Measurements from ENCODE around the gene NOBOX.
"Not testable (repeated sequence)": the region's sequence is repeated elsewhere in the genome, so short reads cannot be mapped to it uniquely, and the experiment has no call there.

- TF ChIP-seq POLR2AphosphoS5, POLR2A, TAF1, SPI1 (IDR thresholded peaks at IDR 0.05; ENCODE audit: low read depth, low read length): not testable (repeated sequence)
These were observed 46.6 kb downstream of the NOBOX start for GRCh38 chr7:144356860-144357259.
